ENCODE data around the gene ZBTB5.
"Not testable (repeated sequence)": the region's sequence is repeated elsewhere in the genome, so short reads cannot be mapped to it uniquely, and the experiment has no call there.

ZBTB5 gene

DNA sequence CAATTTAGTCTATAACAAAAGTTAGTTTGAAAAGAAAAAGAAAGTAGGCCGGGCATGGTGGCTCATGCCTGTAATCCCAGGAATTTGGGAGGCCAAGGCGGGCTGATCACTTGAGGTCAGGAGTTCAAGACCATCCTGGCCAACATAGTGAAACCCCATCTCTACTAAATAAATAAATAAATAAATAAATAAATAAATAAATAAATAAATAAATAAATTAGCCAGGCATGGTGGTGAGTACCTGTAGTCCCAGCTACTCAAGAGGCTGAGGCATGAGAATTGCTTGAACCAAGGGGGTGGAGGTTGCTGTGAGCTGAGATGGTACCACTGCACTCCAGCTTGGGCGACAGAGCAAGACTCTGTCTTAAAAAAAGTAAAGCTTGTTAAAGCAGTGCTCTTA is 67.3 kb downstream of the ZBTB5 start:
- not testable (repeated sequence) for DNase-seq

DNA sequence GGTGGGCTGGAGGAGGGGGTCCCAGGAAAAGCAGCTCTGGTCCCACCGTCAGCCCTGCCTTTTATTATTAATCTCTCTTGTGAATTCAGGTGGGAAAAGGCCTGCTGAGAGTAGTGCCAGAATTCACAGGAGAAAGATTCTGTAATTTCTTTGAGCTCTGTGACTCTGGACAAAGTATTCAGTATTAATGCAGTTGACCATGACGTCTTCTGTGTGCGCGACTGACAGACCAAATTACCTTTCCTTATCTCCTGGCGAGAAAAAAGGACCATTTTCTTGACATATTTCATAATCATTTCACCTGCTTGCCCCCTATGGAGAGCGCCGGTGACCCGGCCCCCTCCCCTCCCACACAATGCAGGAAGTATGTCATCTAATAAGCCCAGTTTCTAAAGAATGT is 69.6 kb downstream of the ZBTB5 start:
- DNase-seq, result no peak

DNA sequence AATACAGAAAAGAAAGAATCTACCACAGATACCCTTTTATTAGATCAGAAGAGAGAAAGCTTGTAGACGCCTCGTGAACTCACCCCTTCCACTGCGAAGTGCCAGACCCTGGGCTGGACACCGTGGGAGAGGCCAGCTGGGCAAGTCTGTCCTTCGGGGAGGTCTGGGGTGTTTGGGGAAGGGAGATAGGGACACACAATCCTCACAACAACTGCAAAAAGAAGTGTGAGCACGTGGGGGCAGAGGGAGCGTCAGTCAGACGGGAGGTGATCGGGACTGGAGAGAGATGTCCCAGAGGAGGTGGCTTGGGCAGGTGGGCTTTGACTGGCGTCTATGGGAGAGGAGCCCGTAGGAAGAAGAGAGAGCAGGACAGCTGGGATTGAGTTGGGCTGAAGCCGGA is 70.0 kb downstream of the ZBTB5 start:
- DNase-seq, result no peak

DNA sequence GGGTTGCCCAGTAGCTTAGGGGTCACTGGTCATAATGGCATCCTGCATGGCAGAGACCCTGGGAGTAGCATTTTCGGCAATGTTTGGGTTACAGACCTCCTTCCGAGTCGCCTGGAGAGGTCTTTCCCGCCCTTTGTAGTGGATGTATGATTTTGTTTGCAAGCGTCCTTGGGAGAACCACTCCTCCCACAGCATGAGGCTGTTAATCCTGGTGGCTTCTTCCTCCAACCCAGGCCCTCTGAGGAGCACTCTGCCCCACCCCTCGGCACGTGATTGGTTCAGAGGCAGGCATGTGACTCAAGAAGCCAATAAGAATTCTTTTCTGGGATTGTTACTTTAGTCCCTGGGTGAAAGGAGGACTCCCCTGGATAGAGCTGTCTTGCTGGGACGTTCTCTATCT is 73.0 kb downstream of the ZBTB5 start:
- DNase-seq, result no peak

DNA sequence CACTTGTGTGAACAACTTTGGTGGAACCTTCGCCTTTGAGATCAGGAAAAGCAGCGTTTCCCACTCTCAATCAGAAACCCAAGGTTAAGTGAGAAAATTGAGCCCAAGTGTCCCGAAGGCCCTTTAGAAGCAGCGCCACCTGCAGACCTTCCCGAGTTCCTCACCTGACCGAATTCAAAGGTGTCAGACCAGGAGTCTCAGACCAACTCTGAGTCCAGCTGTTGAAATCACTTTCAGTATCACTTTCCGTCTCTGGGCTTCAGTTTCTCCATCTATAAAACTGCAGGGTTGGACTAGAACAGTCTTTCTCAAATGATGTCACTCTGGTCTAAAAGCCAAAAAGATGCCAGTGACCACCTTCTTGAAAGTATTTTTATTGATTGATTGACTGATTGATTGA is 74.5 kb downstream of the ZBTB5 start:
- DNase-seq, result no peak
